ENCODE measurements around the gene SLC49A3. TPM values are rescaled to one million over a fixed set of nuclear protein-coding genes. Genes with fewer than 3 reads are reported as not detected.

The SLC49A3 gene
- total and polyA plus RNA-seq, 2 of the 8 experiments (the other 6 are each of a cell fraction or from before 2014, with no cell fraction given) = 5.0 to 8.8 TPM

DNA sequence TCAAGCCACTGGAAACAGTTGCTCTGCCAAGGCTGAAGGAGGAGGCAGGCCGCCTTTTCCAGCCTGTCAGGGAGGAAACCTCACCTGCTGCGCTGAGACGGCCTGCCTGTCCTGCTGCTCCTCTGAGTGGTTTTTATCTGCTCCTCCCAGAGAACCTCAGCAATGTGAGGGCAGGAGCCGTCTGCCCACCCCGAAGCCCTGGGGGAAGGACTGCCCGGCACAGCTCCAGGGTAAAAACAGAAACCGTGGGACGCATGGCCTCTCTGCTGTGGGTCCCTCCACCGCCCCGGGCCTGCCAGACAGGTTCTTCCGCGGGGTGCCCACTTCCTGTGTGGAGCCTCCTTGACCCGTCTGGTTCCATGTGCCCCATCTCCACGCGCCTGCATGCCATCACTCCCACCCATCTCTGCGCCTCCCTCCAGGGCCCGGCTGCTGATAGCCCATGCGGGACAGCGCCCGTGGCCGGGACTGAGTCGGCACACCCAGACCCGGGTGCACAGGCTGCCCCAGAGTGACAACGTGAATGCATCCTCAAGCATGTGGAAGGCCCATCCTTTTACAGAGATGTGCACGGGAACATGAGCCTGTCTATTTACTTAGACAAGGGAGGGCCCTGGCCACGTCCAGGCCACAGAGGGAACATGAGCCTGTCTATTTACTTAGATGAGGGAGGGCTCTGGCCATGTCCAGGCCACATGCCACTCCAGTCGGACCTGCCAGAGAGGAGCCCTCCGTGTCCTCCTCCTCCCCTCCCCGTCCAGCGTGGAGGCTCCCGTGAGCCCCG is 4.0 kb upstream of the SLC49A3 start:
- FAIRE-seq (no peak), DNase-seq (ENCODE audit: low read depth in 1 of 2, low spot score in 2 of 2) (no peak)
- Histone ChIP-seq H3K79me1 (ENCODE audit: low read depth, low read length) (no peaks in the 10 kb centered on the region), H3K79me2 (ENCODE audit: control insufficient read depth in 1 of 2, insufficient read depth in 2 of 2, low read length in 2 of 2) (no peaks in the 10 kb centered on the region), H3K27me3 (replicated peaks in 1 of 4; ENCODE audit: control insufficient read depth in 3 of 4, extremely low read depth in 1 of 4, insufficient read depth in 3 of 4, low read length in 3 of 4) (peaks cover 0 to 4% (median 0%) of the 10 kb centered on the region in 4 experiments; a peak in 1 of 7 replicates), H4K5ac (ENCODE audit: insufficient read length, low read depth, low read length) (no peak overlapping the region), H3K4ac (replicated peaks; ENCODE audit: insufficient read length, low read depth, low read length) (no peak overlapping the region), H4K20me1 (replicated peaks in 1 of 2; ENCODE audit: control insufficient read depth in 1 of 2, insufficient read depth in 2 of 2, low read length in 2 of 2) (no peaks in the 10 kb centered on the region), H2BK5ac (ENCODE audit: low read depth, low read length) (no peak overlapping the region; the same call in 1 of the 2 replicates), H2BK12ac (ENCODE audit: low read depth, low read length) (peak overlapping the region; percentile 30), H3K56ac (replicated peaks; ENCODE audit: insufficient read length, low read depth, low read length) (no peak overlapping the region), H3K36me3 (ENCODE audit: control insufficient read depth in 2 of 4, insufficient read depth in 4 of 4, low read length in 3 of 4) (no peaks in the 10 kb centered on the region), H3K4me3 (ENCODE audit: extremely low read depth in 1 of 4, insufficient read depth in 2 of 4, low read depth in 3 of 4, low read length in 4 of 4) (no peak overlapping the region), H3K4me2 (ENCODE audit: insufficient read depth in 1 of 2, low read depth in 2 of 2, low read length in 2 of 2) (no peak overlapping the region), H2BK20ac (ENCODE audit: low read length) (peak overlapping the region; percentile 0; the same call in 1 of the 2 replicates), H2AFZ (ENCODE audit: low read length) (peak overlapping the region; percentile 28; the same call in 1 of the 2 replicates), H3K4me1 (replicated peaks in 1 of 4; ENCODE audit: control insufficient read depth in 3 of 4, insufficient read depth in 4 of 4, low read length in 3 of 4) (peaks cover 0 to 17% (median 8%) of the 10 kb centered on the region in 4 experiments; a peak in 6 of 7 replicates), H2BK120ac (replicated peaks; ENCODE audit: low read depth, low read length) (no peak overlapping the region), H2BK15ac (ENCODE audit: low read length) (peak overlapping the region; percentile 95; the same call in 1 of the 2 replicates), H3K9ac (replicated peaks in 1 of 4; ENCODE audit: extremely low read depth in 1 of 4, low read depth in 3 of 4, low read length in 3 of 4) (no peak overlapping the region), H3K23me2 (ENCODE audit: low read depth, low read length) (peaks cover 8% of the 10 kb centered on the region; the same call in 1 of the 2 replicates), H3K23ac (ENCODE audit: insufficient read length) (no peak overlapping the region), H4K91ac (replicated peaks; ENCODE audit: insufficient read length, low read length) (peak overlapping the region; percentile 62), H3K18ac (ENCODE audit: extremely low read depth, low read length) (no peak overlapping the region; the same call in 1 of the 2 replicates), H3K14ac (ENCODE audit: insufficient read length) (no peak overlapping the region), H3K9me3 (ENCODE audit: insufficient read depth in 2 of 2, low read depth in 1 of 2, low read length in 1 of 2) (no peaks in the 10 kb centered on the region), H3K27ac (ENCODE audit: low read depth, low read length) (no peak overlapping the region), H4K8ac (ENCODE audit: extremely low read depth, insufficient read depth, low read length) (peak overlapping the region; percentile 59), H2AK5ac (ENCODE audit: low read depth, low read length) (no peak overlapping the region)
- POLR2A ChIA-PET (ENCODE audit: partially characterized antibody) = interaction anchor here (0.7 to 1.7 kb wide), 2 partner anchors 15 to 27 kb away, joined by 3 to 5 read pairs; no protein-coding TSS in a partner anchor
- CTCF ChIA-PET (ENCODE audit: partially characterized antibody) = interaction anchor here (1.2 to 3.2 kb wide), 3 partner anchors 8 to 73 kb away, joined by 5 to 15 read pairs (median 7); no protein-coding TSS in a partner anchor
- TF ChIP-seq POU5F1 (IDR thresholded peaks at IDR 0.05; ENCODE audit: low read depth, low read length) (no peak), NANOG (IDR thresholded peaks at IDR 0.05; ENCODE audit: insufficient read depth, low read depth, low read length, poor library complexity, severe bottlenecking) (no peak), POLR2AphosphoS5 (IDR thresholded peaks at IDR 0.05; ENCODE audit: low read depth, low read length) (no peak)
- TF ChIP-seq, protein P1, sequence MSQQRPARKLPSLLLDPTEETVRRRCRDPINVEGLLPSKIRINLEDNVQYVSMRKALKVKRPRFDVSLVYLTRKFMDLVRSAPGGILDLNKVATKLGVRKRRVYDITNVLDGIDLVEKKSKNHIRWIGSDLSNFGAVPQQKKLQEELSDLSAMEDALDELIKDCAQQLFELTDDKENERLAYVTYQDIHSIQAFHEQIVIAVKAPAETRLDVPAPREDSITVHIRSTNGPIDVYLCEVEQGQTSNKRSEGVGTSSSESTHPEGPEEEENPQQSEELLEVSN (IDR thresholded peaks at IDR 0.05) = peak; percentile 33; the same call in 1 of the 2 replicates
- 84% methylated on average over 29 of the region's 32 CpGs; no CpG with 5 or more reads in 1 of the 2 experiments for WGBS, 2 experiments (ENCODE audit: extremely low coverage in 1 of 2, insufficient coverage in 1 of 2, insufficient read length in 1 of 2, insufficient replicate concordance in 2 of 2, low coverage in 1 of 2, low lambda C conversion rate in 2 of 2, missing lambda C conversion rate in 1 of 2)

Data from H1 (cell line).